ENCODE measurements around the gene TMEM178B. TPM values are rescaled to one million over a fixed set of nuclear protein-coding genes. Genes with fewer than 3 reads are reported as not detected.
A peak's percentile ranks its signal among the peaks of the same experiment; 100 is the strongest.
"Not testable (repeated sequence)": the region's sequence is repeated elsewhere in the genome, so short reads cannot be mapped to it uniquely, and the experiment has no call there.

Gene TMEM178B
- total RNA-seq (2014; rRNA removed; shearing (Covaris generic)), result 0.63 and 0.73 TPM in 2 replicates

DNA sequence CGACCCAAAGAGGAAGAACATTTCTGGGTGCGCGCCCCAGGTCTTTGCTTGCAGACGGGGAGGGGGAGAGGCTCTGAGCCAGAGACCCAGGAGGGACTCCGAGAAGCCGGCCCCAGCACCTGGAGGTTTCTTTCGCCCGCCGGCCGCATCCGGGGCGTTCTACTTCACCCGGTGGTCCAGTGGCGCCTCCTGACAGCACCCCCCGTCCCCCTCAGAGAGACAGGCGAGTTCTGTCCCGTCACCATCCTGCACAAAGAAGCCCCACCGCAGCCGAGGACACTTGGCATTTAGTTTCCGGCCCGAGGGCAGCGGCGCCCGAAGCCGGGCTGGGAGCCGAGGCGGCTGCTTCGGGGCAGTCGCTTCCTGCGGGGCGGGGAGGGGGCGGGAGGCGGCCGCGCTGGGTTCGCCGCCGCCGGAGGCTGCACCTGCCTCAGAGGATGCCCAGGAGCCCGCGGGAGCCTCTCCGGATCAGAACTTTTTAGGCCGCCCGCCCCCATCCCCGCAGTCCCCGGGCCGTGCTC is at the start of gene TMEM178B:
TSS of gene TMEM178B (plus strand) at position 424 of the 521 bp plus-strand sequence.
- Histone ChIP-seq H3K27me3 (peaks cover 18% of the 10 kb centered on the region), H3K4me3 (peak within 1 kb of the TSS; percentile 57), H3K27ac (no peak within 1 kb of the TSS), H3K36me3 (no peaks in the 10 kb centered on the region), H3K9me3 (replicated peaks) (no peaks in the 10 kb centered on the region), H3K4me1 (peaks cover 2% of the 10 kb centered on the region; the same call in 1 of the 2 replicates)
- DNase-seq, result peak; percentile 21 to 40

DNA sequence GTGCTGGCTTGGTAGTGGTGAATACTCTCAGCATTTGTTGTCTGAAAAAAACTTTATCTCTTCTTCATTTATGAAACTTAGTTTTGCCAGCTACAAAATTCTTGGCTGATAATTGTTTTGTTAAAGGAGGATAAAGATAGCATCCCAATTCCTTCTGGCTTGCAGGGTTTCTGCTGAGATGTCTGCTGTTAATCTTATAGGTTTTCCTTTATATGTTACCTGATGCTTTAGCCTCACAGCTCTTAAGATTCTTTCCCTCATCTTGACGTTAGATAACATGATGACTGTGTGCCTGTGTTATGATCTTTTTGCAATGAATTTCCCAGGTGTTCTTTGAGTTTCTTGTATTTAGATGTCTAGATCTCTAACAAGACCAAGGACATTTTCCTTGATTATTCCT is 49.2 kb upstream of the TMEM178B start:
- Histone ChIP-seq H3K4me3 (no peak overlapping the region), H3K4me1 (no peaks in the 10 kb centered on the region), H3K9me3 (replicated peaks) (0 out of 2 replicates have a peak, but pooled peaks cover 3% of the 10 kb centered on the region), H3K27me3 (peaks cover 3% of the 10 kb centered on the region; the same call in 1 of the 2 replicates), H3K36me3 (no peaks in the 10 kb centered on the region), H3K27ac (no peak overlapping the region)
- no peak for DNase-seq

DNA sequence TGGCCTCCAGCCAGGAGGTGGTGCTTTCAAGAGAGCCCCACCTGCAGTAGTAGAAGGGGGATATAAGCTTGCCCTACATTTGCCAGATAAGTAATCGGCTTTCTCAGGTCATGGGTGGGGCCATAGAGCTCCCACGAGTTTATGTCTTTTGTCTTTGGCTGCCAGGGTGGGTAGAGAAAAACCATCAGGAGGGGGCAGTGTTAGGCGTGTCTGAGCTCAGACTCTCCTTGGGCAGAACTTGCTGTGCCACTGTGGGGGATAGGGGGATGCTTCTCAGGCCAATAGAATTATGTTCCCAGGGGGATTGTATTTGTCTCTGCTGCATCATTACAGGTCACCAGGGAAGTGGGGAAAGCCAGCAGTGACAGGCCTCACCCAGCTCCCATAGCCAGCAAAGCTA is 46.8 kb upstream of the TMEM178B start:
- 0 out of 2 replicates have a peak, but pooled peaks cover 3% of the 10 kb centered on the region for H3K9me3 ChIP-seq (replicated peaks)
- DNase-seq, result no peak
- no peaks in the 10 kb centered on the region for H3K36me3 ChIP-seq
- H3K27me3 ChIP-seq, result peaks cover 3% of the 10 kb centered on the region; the same call in 1 of the 2 replicates
- no peaks in the 10 kb centered on the region for H3K4me1 ChIP-seq
- no peak overlapping the region for H3K27ac ChIP-seq
- no peak overlapping the region for H3K4me3 ChIP-seq

DNA sequence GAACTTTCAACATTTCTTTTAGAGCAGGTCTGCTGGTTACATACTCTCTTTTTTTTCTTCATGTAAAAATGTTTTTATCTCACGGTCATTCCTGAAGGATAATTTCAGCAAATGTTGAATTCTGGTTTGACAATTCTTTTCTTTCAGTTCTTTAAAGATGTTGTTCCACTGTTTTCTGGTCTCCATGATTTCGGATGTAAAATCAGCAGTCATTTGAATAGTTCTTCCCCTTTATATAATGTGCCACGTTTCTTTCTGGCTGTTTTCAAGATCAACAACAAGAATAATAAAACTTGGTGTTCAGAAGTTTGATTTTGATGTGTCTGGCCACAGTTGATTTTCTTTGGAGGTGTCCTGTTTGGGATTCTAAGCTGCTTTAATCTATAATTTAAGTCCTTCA is 45.1 kb upstream of the TMEM178B start:
- H3K27me3 ChIP-seq, result peaks cover 3% of the 10 kb centered on the region; the same call in 1 of the 2 replicates
- H3K27ac ChIP-seq, result no peak overlapping the region
- DNase-seq, result no peak
- H3K36me3 ChIP-seq, result no peaks in the 10 kb centered on the region
- no peak overlapping the region for H3K4me3 ChIP-seq
- 0 out of 2 replicates have a peak, but pooled peaks cover 3% of the 10 kb centered on the region for H3K9me3 ChIP-seq (replicated peaks)
- H3K4me1 ChIP-seq, result no peaks in the 10 kb centered on the region

DNA sequence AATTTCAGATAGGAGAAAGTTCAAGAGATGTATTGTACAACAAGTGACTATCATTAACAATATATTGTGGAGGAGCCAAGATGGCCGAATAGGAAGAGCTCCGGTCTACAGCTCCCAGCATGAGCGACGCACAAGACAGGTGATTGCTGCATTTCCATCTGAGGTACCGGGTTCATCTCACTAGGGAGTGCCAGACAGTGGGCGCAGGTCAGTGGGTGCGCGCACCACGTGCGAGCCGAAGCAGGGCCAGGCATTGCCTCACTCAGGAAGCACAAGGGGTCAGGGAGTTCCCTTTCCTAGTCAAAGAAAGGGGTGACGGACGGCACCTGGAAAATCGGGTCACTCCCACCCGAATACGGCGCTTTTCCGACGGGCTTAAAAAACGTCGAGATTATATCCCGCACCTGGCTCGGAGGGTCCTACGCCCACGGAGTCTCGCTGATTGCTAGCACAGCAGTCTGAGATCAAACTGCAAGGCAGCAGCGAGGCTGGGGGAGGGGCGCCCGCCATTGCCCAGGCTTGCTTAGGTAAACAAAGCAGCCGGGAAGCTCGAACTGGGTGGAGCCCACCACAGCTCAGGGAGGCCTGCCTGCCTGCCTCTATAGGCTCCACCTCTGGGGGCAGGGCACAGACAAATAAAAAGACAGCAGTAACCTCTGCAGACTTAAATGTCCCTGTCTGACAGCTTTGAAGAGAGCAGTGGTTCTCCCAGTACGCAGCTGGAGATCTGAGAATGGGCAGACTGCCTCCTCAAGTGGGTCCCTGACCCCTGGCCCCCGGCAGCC is 41.1 kb upstream of the TMEM178B start:
- not testable (repeated sequence) for H3K4me1 ChIP-seq; H3K9me3 ChIP-seq (replicated peaks)
- H3K4me3 ChIP-seq, result peak overlapping the region; percentile 52

DNA sequence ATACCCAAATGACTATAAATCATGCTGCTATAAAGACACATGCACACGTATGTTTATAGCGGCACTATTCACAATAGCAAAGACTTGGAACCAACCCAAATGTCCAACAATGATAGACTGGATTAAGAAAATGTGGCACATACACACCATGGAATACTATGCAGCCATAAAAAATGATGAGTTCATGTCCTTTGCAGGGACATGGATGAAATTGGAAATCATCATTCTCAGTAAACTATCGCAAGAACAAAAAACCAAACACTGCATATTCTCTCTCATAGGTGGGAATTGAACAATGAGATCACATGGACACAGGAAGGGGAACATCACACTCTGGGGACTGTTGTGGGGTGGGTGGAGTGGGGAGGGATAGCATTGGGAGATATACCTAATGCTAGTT is 35.8 kb upstream of the TMEM178B start:
- not testable (repeated sequence) for H3K27me3 ChIP-seq; H3K4me3 ChIP-seq; H3K9me3 ChIP-seq (replicated peaks); H3K4me1 ChIP-seq; DNase-seq; H3K27ac ChIP-seq; H3K36me3 ChIP-seq

More for the DNA sequence above, 41.1 kb upstream of the TMEM178B start:
- H3K27ac ChIP-seq, DNase-seq, H3K27me3 ChIP-seq, H3K36me3 ChIP-seq: not testable (repeated sequence)

DNA sequence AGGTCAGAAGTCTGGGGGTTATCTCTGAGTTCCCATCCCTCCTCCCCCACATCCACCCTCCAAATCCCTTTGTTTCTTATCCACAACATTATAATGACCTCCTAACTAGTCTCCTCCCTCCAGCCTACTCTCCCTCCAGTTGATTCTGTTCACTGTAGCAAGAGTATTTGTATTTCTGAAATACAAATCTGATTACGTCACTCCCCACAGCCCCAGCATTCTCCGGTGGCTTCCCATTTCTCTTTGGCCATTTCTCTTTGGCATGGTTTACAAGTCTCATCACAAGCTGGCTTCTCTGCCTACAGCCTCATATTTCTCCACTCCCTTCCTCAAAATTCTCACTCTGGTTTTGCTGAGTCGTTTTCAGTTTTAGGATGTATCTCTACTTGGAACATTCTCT is 34.5 kb upstream of the TMEM178B start:
- Histone ChIP-seq H3K9me3 (replicated peaks) (no peaks in the 10 kb centered on the region), H3K27ac (no peak overlapping the region), H3K4me1 (no peaks in the 10 kb centered on the region; the same call in 1 of the 2 replicates), H3K4me3 (no peak overlapping the region), H3K36me3 (no peaks in the 10 kb centered on the region), H3K27me3 (no peaks in the 10 kb centered on the region)
- DNase-seq, result peak in 1 of 2 experiments; percentile 17

DNA sequence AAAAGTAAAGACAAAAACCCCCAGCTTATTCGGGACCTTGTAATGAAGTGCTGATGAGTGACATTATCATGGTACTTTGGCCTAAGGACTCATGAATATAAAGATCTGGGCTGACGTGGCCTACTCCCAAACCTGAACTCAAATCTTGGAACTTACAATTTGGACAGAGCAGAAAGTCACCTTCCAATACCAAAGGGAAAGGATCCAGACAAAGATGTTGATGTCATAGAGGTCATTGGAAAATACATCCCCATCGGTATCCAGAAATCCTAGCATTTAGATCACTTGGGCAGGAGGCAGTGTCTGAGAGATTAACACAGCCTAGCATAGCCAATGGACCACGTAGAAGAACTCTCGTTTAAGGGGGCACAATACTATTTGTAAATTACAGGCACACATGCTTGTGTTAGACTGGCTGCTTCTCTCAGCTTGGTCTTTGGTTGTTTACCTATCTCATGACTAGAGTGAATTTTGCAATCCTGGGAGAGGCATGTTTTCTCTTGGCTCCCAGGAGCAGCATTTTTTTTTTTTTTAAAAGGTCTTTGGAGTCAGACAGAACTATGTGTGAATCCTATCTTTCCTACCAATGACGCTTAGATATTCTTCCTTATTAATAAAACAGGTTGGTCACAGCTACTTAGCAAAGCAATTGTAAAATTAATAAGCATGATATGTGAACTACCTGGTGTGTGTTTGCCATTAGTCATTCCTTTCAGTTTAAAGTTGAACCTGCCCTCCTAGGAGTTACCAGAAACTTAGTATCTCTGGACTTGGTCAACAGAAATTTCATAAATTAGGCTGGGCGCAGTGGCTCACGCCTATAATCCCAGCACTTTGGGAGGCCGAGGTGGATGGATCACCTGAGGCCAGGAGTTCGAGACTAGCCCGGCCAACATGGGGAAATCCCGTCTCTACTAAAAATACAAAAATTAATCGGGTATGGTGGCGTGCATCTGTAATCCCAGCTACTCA is 31.4 kb upstream of the TMEM178B start:
- Histone ChIP-seq H3K9me3 (replicated peaks) (no peaks in the 10 kb centered on the region), H3K27ac (no peak overlapping the region), H3K4me3 (no peak overlapping the region), H3K36me3 (no peaks in the 10 kb centered on the region), H3K4me1 (no peaks in the 10 kb centered on the region; the same call in 1 of the 2 replicates), H3K27me3 (no peaks in the 10 kb centered on the region)
- no peak for DNase-seq

DNA sequence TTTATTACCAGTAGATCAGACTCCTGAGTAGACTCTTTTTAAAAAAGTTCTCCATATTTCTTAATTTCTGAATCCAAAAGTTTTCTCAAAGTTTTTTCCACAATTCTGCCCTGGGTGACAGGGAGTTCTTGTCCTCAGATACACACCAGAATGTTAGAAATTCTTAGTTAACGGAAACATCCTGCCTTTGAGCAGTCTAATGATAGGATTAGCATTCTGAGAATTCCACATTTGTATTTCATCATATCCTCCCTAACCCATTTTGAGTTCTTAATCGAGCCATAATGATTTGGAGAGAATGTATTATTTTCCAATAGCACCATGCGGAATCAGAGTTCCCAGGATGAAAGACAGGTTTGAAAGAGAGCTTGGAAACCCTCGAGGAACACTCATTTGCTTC is 30.2 kb upstream of the TMEM178B start:
- no peak overlapping the region for H3K27ac ChIP-seq
- no peaks in the 10 kb centered on the region for H3K9me3 ChIP-seq (replicated peaks)
- no peak for DNase-seq
- no peaks in the 10 kb centered on the region; the same call in 1 of the 2 replicates for H3K36me3 ChIP-seq
- no peaks in the 10 kb centered on the region for H3K27me3 ChIP-seq
- H3K4me1 ChIP-seq, result no peaks in the 10 kb centered on the region; the same call in 1 of the 2 replicates
- no peak overlapping the region for H3K4me3 ChIP-seq

DNA sequence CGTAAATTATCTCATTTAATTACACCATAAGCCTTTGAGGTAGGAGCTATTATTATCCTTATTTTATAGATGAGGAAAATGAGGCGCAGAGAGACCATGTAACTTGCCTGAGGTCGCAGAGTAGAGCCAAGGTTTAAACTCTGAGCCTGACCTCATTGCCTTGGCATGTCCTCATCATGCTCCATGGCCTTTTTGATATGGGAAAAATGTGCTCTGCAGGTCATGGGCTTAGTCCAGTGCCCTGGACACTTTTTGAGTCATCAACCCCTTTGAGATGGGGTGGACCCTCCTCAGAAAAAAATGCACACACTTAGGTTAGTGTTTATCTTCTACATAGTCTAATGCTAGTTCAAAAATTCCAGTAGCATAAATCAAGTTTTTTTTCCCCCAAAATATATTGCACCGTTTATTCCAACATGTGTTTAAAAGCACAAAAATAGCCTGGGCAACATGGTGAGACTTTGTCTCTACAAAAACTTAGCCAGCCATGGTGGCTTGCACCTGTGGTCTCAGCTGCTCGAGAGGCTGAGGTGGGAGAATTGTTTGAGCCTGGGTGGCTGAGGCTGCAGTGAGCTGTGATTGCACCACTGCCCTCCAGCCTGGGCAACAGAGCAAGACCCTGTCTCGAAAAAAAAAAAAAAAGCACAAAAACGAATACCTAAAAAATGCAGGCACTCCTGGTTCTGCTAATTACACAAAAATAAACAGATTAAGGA is 28.6 kb upstream of the TMEM178B start:
- Histone ChIP-seq H3K27me3 (no peaks in the 10 kb centered on the region), H3K27ac (no peak overlapping the region), H3K9me3 (replicated peaks) (no peaks in the 10 kb centered on the region), H3K36me3 (no peaks in the 10 kb centered on the region; the same call in 1 of the 2 replicates), H3K4me1 (no peaks in the 10 kb centered on the region), H3K4me3 (no peak overlapping the region)
- peak in 1 of 2 experiments; percentile 9 for DNase-seq

DNA sequence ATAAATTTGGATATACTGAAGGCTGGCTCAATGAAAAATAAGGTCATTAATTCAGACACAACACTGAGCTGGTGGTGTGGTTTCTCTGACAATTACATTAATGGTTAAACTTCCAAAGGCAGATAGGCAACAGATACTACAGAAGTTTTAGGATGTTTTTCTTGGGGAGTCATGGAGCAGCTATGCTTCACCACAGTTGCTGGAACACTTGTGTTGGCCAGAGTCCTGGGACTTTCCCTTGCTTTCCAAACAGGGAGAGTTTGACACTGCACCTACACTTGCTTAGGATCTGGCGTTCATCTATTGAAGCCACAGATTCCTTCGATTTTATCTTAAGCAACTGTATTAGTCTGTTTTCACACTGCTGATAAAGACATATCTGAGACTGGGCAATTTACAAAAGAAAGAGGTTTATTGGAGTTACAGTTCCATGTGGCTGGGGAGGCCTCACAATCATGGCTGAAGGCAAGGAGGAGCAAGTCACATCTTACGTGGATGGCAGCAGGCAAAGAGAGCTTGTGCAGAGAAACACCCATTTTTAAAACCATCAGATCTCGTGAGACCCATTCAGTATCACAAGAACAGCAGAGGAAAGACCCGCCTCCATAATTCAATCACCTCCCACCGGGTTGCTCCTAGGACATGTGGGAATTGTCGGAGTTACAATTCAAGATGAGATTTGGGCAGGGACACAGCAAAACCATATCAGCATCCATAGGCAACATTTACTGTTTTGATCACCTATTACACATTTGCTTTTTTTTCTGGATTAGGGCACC is 27.8 kb upstream of the TMEM178B start:
- Histone ChIP-seq H3K27ac (no peak overlapping the region), H3K36me3 (no peaks in the 10 kb centered on the region; the same call in 1 of the 2 replicates)
- no peak for DNase-seq

DNA sequence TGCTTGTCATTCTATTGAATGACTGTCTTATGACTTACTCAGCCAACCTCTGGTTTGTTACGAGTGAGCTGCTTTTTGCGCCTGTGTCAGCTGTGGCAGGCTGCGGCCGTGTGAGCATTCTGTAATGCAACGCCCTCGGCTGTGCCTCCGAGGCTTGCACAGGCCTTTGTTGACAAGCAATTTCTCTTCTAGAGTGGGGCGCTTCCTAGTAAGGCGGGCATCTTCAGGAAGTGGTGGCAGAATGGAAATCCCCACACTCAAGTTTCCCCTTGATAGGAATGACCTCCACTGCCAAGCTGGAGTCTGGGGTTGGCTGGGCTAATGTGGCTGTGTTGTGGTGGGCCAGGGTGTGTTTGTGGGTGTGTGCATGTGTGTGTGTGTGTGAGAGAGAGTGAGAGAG is 20.2 kb upstream of the TMEM178B start:
- H3K36me3 ChIP-seq, result no peaks in the 10 kb centered on the region
- DNase-seq, result peak; percentile 11 to 28

More for the DNA sequence above, 27.8 kb upstream of the TMEM178B start:
- Histone ChIP-seq H3K27me3 (no peaks in the 10 kb centered on the region), H3K4me3 (no peak overlapping the region), H3K4me1 (no peaks in the 10 kb centered on the region), H3K9me3 (replicated peaks) (no peaks in the 10 kb centered on the region)

DNA sequence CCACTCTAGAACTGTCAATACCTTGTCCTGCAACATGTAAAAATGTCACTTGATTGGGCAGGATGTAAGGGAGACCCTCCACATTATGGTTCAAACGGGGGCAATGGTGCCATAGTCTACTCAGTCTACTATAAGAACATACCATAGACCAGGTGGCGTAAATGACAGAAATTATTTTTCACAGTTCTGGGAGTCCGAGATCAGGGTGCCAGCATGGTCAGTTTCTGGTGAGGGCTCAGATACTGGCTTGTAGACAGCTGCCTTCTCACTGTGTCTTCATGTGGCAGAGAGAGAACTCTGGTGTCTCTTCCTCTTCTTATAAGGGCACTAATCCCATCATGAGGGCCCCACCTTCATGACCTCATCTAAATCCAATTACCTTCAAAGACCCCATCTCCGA is 18.7 kb upstream of the TMEM178B start:
- H3K27ac ChIP-seq, result no peak overlapping the region
- no peaks in the 10 kb centered on the region for H3K4me1 ChIP-seq
- H3K27me3 ChIP-seq, result peaks cover 14% of the 10 kb centered on the region
- H3K36me3 ChIP-seq, result no peaks in the 10 kb centered on the region
- no peak overlapping the region for H3K4me3 ChIP-seq
- H3K9me3 ChIP-seq (replicated peaks), result no peaks in the 10 kb centered on the region
- DNase-seq, result no peak

More for the DNA sequence above, 20.2 kb upstream of the TMEM178B start:
- Histone ChIP-seq H3K9me3 (replicated peaks) (no peaks in the 10 kb centered on the region), H3K4me3 (no peak overlapping the region), H3K27me3 (peaks cover 14% of the 10 kb centered on the region), H3K27ac (no peak overlapping the region), H3K4me1 (no peaks in the 10 kb centered on the region)

Data from SJCRH30 (cell line).